H9 (cell line): ENCODE data around the gene LRMDA. TPM values are rescaled to one million over a fixed set of nuclear protein-coding genes. Genes with fewer than 3 reads are reported as not detected.

ENCODE experiments used
- DNase-seq: peaks from one replicate; pipeline ENCODE4 v3.0.0-alpha.2; 2017
- H2AFZ ChIP-seq: one replicate; pipeline ENCODE4 v1.6.1; 2013; ENCODE audit warnings: mild to moderate bottlenecking, low read length, control low read depth, moderate library complexity
- H2AK5ac ChIP-seq: 2 replicates; pipeline ENCODE4 v1.6.1; 2013; ENCODE audit warnings: low read length, control low read depth, mixed read lengths; ENCODE audit not compliant: insufficient read length
- H2BK120ac ChIP-seq: one replicate; pipeline ENCODE4 v1.6.1; 2013; ENCODE audit warnings: low read depth, mild to moderate bottlenecking, low read length, control low read depth, inconsistent platforms; ENCODE audit not compliant: poor library complexity, severe bottlenecking
- H2BK12ac ChIP-seq: 2 replicates; pipeline ENCODE4 v1.6.1; 2013; ENCODE audit warnings: low read length, control low read depth, mixed read lengths, low read depth; ENCODE audit not compliant: insufficient read length
- H2BK15ac ChIP-seq: 2 replicates; pipeline ENCODE4 v1.6.1; 2013; ENCODE audit warnings: low read depth, low read length, control low read depth
- H2BK20ac ChIP-seq: one replicate; pipeline ENCODE4 v1.6.1; 2013; ENCODE audit warnings: low read depth, mild to moderate bottlenecking, low read length, control low read depth, inconsistent platforms; ENCODE audit not compliant: poor library complexity, severe bottlenecking
- H2BK5ac ChIP-seq: 2 replicates; pipeline ENCODE4 v1.6.1; 2013; ENCODE audit warnings: low read length, control low read depth, mixed read lengths; ENCODE audit not compliant: insufficient read length
- H3K14ac ChIP-seq: 2 replicates; pipeline ENCODE4 v1.6.1; 2013; ENCODE audit warnings: low read length, control low read depth; ENCODE audit not compliant: insufficient read depth
- H3K18ac ChIP-seq: 2 replicates; pipeline ENCODE4 v1.6.1; 2013; ENCODE audit warnings: low read depth, mild to moderate bottlenecking, mixed read lengths, low read length, control low read depth; ENCODE audit not compliant: insufficient read length
- H3K23ac ChIP-seq: 2 replicates; pipeline ENCODE4 v1.6.1; 2013; ENCODE audit warnings: low read length, control low read depth, mixed read lengths, low read depth; ENCODE audit not compliant: insufficient read length
- H3K23me2 ChIP-seq: 2 replicates; pipeline ENCODE4 v1.6.1; 2013; ENCODE audit warnings: low read depth, mild to moderate bottlenecking, mixed read lengths, low read length, control low read depth; ENCODE audit not compliant: insufficient read length, poor library complexity, severe bottlenecking
- H3K27ac ChIP-seq: 2 replicates; pipeline ENCODE4 v1.5.1; 2013; ENCODE audit warnings: low read length, control low read depth, mixed read lengths, low read depth; ENCODE audit not compliant: insufficient read length
- H3K27me3 ChIP-seq: 2 replicates; pipeline ENCODE4 v1.6.1; 2013; ENCODE audit warnings: low read length, control low read depth, inconsistent platforms; ENCODE audit not compliant: insufficient read depth
- H3K4ac ChIP-seq: 2 replicates; pipeline ENCODE4 v1.6.1; 2013; ENCODE audit warnings: low read depth, mild to moderate bottlenecking, control low read depth, inconsistent platforms, low read length, moderate library complexity
- H3K4me1 ChIP-seq: 2 replicates; pipeline ENCODE4 v1.6.1; 2013; ENCODE audit warnings: low read length, control low read depth, inconsistent platforms; ENCODE audit not compliant: insufficient read depth
- H3K4me2 ChIP-seq: 2 replicates; pipeline ENCODE4 v1.6.1; 2013; ENCODE audit warnings: low read length, control low read depth, mixed read lengths; ENCODE audit not compliant: insufficient read length, insufficient read depth
- H3K56ac ChIP-seq: 2 replicates; pipeline ENCODE4 v1.6.1; 2013; ENCODE audit warnings: low read depth, mild to moderate bottlenecking, mixed read lengths, low read length, control low read depth; ENCODE audit not compliant: insufficient read length
- H3K79me1 ChIP-seq: 2 replicates; pipeline ENCODE4 v1.6.1; 2013; ENCODE audit warnings: low read depth, mild to moderate bottlenecking, moderate library complexity, low read length, control low read depth, inconsistent platforms; ENCODE audit not compliant: insufficient read depth, poor library complexity, severe bottlenecking
- H3K79me2 ChIP-seq: 2 replicates; pipeline ENCODE4 v1.6.1; 2013; ENCODE audit warnings: low read length, control low read depth, inconsistent platforms; ENCODE audit not compliant: insufficient read depth
- H3K9ac ChIP-seq: 2 replicates; pipeline ENCODE4 v1.6.1; 2013; ENCODE audit warnings: low read length, control low read depth, mixed read lengths; ENCODE audit not compliant: insufficient read length; ENCODE audit errors: extremely low read depth
- H3K9me3 ChIP-seq: one replicate; pipeline ENCODE4 v1.6.1; 2013; ENCODE audit warnings: low read depth, low read length, inconsistent platforms; ENCODE audit not compliant: control insufficient read depth
- H3T11ph ChIP-seq: one replicate; pipeline ENCODE4 v1.6.1; 2013; ENCODE audit warnings: mild to moderate bottlenecking, low read length, control low read depth, inconsistent platforms
- H4K20me1 ChIP-seq: one replicate; pipeline ENCODE4 v1.6.1; 2013; ENCODE audit not compliant: control insufficient read depth, insufficient read length, insufficient read depth
- H4K5ac ChIP-seq: 2 replicates; pipeline ENCODE4 v1.6.1; 2013; ENCODE audit warnings: low read depth, mild to moderate bottlenecking, mixed read lengths, low read length, control low read depth; ENCODE audit not compliant: insufficient read length
- H4K8ac ChIP-seq: replicated peaks from 2 replicates; pipeline ENCODE4 v1.6.1; 2013; ENCODE audit warnings: low read length, control low read depth, mixed read lengths, low read depth; ENCODE audit not compliant: insufficient read length
- H4K91ac ChIP-seq: 2 replicates; pipeline ENCODE4 v1.6.1; 2013; ENCODE audit warnings: low read depth, mild to moderate bottlenecking, moderate library complexity, mixed read lengths, low read length, control low read depth; ENCODE audit not compliant: insufficient read length
- H3K27ac Mint-ChIP-seq, 3 experiments: 2 replicates in 2 of 3; 3 replicates in 1 of 3; pipeline ENCODE4 v1.8.0; 2020 to 2021; ENCODE audit warnings: mixed read lengths in 3 of 3, mild to moderate bottlenecking in 1 of 3, moderate library complexity in 1 of 3
- H3K27me3 Mint-ChIP-seq: 2 replicates; pipeline ENCODE4 v1.8.0; 2021; ENCODE audit warnings: low read depth, mild to moderate bottlenecking, moderate library complexity, mixed read lengths
- H3K36me3 Mint-ChIP-seq, 3 experiments: 2 replicates in 2 of 3; 3 replicates in 1 of 3; pipeline ENCODE4 v1.8.0; 2020 to 2021; ENCODE audit warnings: low read depth in 3 of 3, mixed read lengths in 3 of 3; ENCODE audit not compliant: insufficient read depth in 1 of 3
- H3K4me1 Mint-ChIP-seq, 2 experiments: 2 replicates each; pipeline ENCODE4 v1.8.0; 2020; ENCODE audit warnings: mixed read lengths in 2 of 2
- H3K4me3 Mint-ChIP-seq, 2 experiments: 2 replicates in 1 of 2; 3 replicates in 1 of 2; pipeline ENCODE4 v1.8.0; 2020 to 2021; ENCODE audit warnings: mild to moderate bottlenecking in 2 of 2, mixed read lengths in 2 of 2, moderate library complexity in 1 of 2
- H3K9me3 Mint-ChIP-seq, 2 experiments: 2 replicates in 1 of 2; 3 replicates in 1 of 2; pipeline ENCODE4 v1.8.0; 2020; ENCODE audit warnings: mild to moderate bottlenecking in 2 of 2, mixed read lengths in 2 of 2, moderate library complexity in 1 of 2
- CTCF ChIP-seq: fragments of 200-600 bp; sonication (generic); conservative IDR thresholded peaks from 3 replicates; pipeline ENCODE4 v1.8.0; 2021; ENCODE audit warnings: antibody characterized with exemption, mild to moderate bottlenecking
- total RNA-seq: library from RNA; stranded (reverse); gene quantifications from 2 replicates; pipeline ENCODE4 v1.2.1, GENCODE V29; 2021

LRMDA gene
- total RNA-seq, 1 experiment from 2014 or later = 1.8 TPM

- Histone ChIP-seq H4K8ac (no peak overlapping the region), H4K20me1 (no peaks in the 10 kb centered on the region), H3K27me3 (no peaks in the 10 kb centered on the region), H2AFZ (no peak overlapping the region), H3K56ac (no peak overlapping the region), H3K23me2 (no peaks in the 10 kb centered on the region), H3K14ac (no peak overlapping the region), H2BK15ac (no peak overlapping the region), H3K4ac (no peak overlapping the region), H2BK12ac (no peak overlapping the region), H4K91ac (no peak overlapping the region), H3T11ph (no peak overlapping the region), H3K79me2 (no peaks in the 10 kb centered on the region), H2BK120ac (no peak overlapping the region), H3K4me1 (no peaks in the 10 kb centered on the region; the same call in 1 of the 2 replicates), H4K5ac (no peak overlapping the region), H3K23ac (no peak overlapping the region), H3K9ac (no peak overlapping the region), H2BK20ac (no peak overlapping the region), H2AK5ac (no peak overlapping the region), H3K79me1 (no peaks in the 10 kb centered on the region), H3K4me2 (no peak overlapping the region), H3K9me3 (no peaks in the 10 kb centered on the region), H3K27ac (no peak overlapping the region), H2BK5ac (no peak overlapping the region), H3K18ac (no peak overlapping the region)
- no peak for TF ChIP-seq CTCF
- H3K27me3 Mint-ChIP-seq = no peaks in the 10 kb centered on the region; the same call in 1 of the 2 replicates
- no peak for DNase-seq
- H3K36me3 Mint-ChIP-seq = no peaks in the 10 kb centered on the region
- no peak overlapping the region for H3K27ac Mint-ChIP-seq
- H3K9me3 Mint-ChIP-seq = peaks cover 0 to 2% of the 10 kb centered on the region in 2 experiments; a peak in 1 of 5 replicates
- H3K4me3 Mint-ChIP-seq = no peak overlapping the region
- peaks cover 7% of the 10 kb centered on the region in 2 experiments for H3K4me1 Mint-ChIP-seq
Measured at GRCh38 chr10:75744261-75744660, 312.8 kb downstream of the LRMDA start.
